NCI-H2227 (cell line): ENCODE results near the gene THTPA.
"Not testable (repeated sequence)": the region's sequence is repeated elsewhere in the genome, so short reads cannot be mapped to it uniquely, and the experiment has no call there.

Experiments
- DNase-seq: peaks from one replicate; lab custom pipeline; 2025; ENCODE audit not compliant: unreplicated experiment; lab: John Stamatoyannopoulos, UW

The THTPA gene

GRCh38 chr14:23533652-23534435, 22.2 kb upstream of the THTPA start:
- DNase-seq, result no peak

GRCh38 chr14:23535943-23536342, 20.1 kb upstream of the THTPA start:
- no peak for DNase-seq

GRCh38 chr14:23536494-23536893, 19.6 kb upstream of the THTPA start:
- no peak for DNase-seq

GRCh38 chr14:23536906-23537305, 19.2 kb upstream of the THTPA start:
- not testable (repeated sequence) for DNase-seq

- no peak for DNase-seq
Measured at GRCh38 chr14:23537351-23538049, 18.6 kb upstream of the THTPA start.

- no peak for DNase-seq
Measured at GRCh38 chr14:23538050-23538718, 17.9 kb upstream of the THTPA start.

GRCh38 chr14:23538785-23539184, 17.3 kb upstream of the THTPA start:
- DNase-seq, result peak; percentile 87

- DNase-seq, result peak; percentile 83
Measured at GRCh38 chr14:23539248-23540140, 16.6 kb upstream of the THTPA start.

- DNase-seq, result no peak
Measured at GRCh38 chr14:23540141-23540469, 16.0 kb upstream of the THTPA start.

GRCh38 chr14:23542261-23542660, 13.8 kb upstream of the THTPA start:
- DNase-seq, result no peak

- no peak for DNase-seq
Measured at GRCh38 chr14:23543403-23543802, 12.7 kb upstream of the THTPA start.

GRCh38 chr14:23544511-23545447, 11.3 kb upstream of the THTPA start:
- DNase-seq, result peak; percentile 85

- no peak for DNase-seq
Measured at GRCh38 chr14:23545740-23546365, 10.2 kb upstream of the THTPA start.

- no peak for DNase-seq
Measured at GRCh38 chr14:23546450-23547035, 9.5 kb upstream of the THTPA start.

GRCh38 chr14:23547924-23548323, 8.1 kb upstream of the THTPA start:
- DNase-seq, result no peak

- peak; percentile 57 for DNase-seq
Measured at GRCh38 chr14:23548351-23549318, 7.4 kb upstream of the THTPA start.

- DNase-seq, result no peak
Measured at GRCh38 chr14:23550131-23550811, 5.8 kb upstream of the THTPA start.
